HG03103 (cell line): ENCODE measurements around the gene MYCL.

ENCODE experiments used
- ATAC-seq: cut with Tn5 transposase; IDR thresholded peaks from one replicate; pipeline ENCODE4 v1.9.1; 2021; ENCODE audit warnings: low read depth; ENCODE audit not compliant: unreplicated experiment

MYCL gene

GRCh38 chr1:39857126-39857878 is 44.4 kb downstream of the MYCL start:
- no peak for ATAC-seq

DNA sequence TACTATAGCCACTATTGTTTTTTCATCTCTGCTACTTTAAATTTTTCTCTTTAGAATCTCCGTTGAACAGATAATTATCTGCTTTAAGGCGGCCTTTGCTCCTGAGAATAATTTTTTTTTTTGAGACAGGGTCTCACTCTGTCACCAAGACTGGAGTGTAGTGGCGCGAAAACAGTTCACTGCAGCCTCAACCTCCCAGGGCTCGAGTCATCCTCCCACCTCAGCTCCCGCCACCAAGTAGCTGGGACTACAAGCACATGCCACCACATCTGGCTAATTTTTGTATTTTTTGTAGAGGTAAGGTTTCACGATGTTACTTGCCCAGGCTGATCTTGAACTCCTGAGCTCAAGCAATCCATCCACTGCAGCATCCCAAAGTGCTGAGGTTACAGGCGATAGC is 47.0 kb downstream of the MYCL start:
- no peak for ATAC-seq

GRCh38 chr1:39854314-39854713 is 47.4 kb downstream of the MYCL start:
- no peak for ATAC-seq

- no peak for ATAC-seq
Measured at GRCh38 chr1:39852876-39853275, 48.8 kb downstream of the MYCL start.

DNA sequence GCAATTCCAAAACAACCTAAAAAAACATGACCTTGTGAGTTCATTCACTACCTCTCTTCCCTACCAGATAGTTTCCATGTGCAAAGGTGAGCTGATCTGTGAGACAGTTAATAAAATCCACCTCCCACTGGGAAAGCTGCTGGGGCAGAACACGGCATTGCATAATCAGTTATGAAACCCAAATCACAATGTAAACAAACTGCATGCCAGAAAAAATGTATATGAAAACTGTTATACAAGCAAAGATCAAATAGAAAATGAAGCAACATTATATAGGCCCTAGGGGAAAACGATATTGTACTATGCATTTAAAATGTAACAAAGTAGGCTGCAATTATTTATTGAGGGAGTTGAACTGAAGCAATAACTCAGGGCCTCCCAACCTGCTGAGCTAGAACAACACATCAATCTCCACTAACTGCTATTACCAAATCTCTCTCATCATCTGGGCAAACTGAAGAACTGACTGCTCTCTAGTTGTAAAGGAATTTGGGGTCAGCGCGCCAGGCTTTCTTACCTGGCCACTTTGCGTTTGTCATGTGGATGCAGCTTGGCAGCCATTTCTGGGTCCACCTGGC is 49.4 kb downstream of the MYCL start:
- no peak for ATAC-seq

GRCh38 chr1:39850606-39851216 is 51.0 kb downstream of the MYCL start:
- ATAC-seq: no peak

- no peak for ATAC-seq
Measured at GRCh38 chr1:39849203-39849602, 52.5 kb downstream of the MYCL start.

- no peak for ATAC-seq
Measured at GRCh38 chr1:39847940-39848339, 53.8 kb downstream of the MYCL start.

- no peak for ATAC-seq
Measured at GRCh38 chr1:39846796-39847195, 54.9 kb downstream of the MYCL start.

DNA sequence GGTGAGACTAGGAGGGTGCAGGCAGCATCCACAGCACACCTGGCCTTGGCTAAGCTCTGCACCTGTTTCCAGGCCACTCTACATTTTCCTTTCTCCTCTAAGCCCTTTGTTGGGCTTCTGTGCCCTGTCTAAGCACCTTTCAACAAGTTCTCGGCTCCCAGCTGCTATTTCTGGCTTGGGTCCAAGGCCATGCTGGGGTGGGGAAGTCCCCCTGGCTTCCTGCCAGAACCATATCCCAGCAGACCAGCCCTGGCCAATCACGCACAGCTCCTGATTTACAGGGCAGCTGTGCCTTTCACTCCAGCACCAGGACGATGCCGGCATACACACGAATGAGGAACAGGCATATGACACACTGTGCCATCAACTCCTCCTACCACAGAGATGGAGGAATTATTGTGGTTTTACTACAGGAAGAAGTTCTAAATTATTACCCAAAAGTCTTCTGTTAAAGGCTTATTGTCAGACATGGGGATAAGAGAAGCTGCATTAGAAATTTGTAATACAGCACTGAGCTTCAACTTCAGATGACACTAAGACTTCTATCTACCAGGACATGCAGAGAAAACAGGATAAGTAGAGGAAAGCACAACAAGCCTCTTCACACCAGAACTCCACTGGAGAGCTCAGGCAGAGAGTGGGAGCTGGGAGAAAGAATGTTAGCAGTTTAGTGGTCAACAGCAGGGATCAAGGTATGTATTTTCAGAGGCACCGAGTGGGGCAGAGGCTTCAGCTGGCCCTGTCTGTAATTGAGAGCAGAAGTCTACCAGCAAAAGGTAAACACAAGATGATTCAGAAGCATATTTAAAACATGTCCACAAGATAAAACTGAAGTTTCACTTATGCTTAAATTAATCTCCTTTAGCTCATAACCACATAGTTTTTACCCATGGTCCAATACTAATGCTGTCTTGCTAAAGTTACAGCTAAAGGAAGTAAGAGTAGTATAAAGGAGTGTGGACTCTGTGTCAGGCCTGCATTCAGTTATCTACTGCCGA is 55.8 kb downstream of the MYCL start:
- ATAC-seq: no peak
